Stimulated activated CD4-positive, alpha-beta T cell treated with anti-CD3 and anti-CD28 coated beads, Interleukin-15, amount 100 ng/mL, for 24 hours (primary cell): Measurements from ENCODE around the gene ASB1.

Experiments used
- DNase-seq: peaks from one replicate; pipeline ENCODE4 v3.0.0-alpha.2; 2020

Gene ASB1

DNA sequence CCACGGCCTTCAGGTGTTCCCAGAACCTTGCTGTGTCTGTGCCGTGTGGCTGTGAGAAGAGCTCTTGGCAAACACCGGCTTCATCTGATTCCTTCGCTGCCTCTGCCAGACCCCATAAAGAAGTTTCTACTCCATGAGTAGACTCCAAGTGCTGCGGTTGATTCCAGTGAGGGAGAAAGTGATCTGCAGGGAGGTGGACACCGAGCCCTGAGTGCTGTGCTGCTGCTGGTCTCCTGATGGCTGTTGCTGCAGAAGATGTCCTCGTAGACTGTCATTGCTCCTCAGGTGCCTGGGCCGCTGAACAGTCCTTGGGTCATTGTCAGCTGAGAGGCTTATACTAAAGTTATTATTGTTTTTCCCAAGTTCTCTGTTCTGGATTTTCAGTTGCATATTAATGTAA lies 19.6 kb downstream of the ASB1 start:
- DNase-seq: no peak

DNA sequence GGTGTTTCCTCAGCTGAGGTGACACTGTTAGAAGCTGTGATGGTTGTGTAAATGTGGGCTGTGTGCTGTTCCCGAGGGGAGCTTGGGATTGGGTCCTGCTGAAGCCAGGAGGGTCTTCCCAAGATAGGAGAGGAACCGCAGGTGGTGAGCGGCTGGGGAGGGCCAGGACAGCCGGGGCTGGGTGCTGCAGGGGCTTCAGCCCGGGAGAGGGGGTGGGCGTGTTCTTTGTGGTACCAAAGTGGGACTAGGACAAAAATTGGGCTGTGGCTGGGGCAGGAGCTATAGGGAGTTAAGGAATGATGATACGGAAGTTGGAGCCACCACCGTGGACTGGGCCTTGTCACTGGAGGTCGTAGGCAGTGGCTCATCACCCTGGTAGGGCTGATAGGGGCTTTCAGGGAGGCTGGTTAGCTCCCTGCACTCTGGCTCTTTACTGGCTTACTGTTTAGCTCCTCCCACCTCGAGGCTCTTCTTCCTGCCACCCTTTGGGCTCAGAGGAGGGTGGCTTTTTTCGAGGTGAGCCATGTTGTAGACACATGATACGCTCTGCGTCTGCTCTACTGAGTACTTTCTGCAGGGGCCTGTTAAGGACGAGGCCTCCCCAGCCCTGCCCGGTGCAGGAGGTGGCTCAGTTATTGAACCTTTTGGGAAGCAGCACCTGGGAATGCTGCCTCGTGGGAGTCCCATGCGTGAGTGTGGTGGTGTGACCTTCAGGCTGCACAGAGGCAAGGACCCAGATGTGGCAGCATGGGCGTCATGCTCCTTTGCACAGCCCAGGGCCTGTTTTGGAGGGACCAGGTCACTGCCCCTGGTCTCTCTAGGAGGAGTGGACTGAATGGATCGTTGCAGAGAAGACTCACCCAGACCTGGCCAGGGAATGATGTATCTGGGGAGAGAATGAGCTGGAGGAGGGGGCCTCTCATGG lies 21.6 kb downstream of the ASB1 start:
- DNase-seq: no peak

DNA sequence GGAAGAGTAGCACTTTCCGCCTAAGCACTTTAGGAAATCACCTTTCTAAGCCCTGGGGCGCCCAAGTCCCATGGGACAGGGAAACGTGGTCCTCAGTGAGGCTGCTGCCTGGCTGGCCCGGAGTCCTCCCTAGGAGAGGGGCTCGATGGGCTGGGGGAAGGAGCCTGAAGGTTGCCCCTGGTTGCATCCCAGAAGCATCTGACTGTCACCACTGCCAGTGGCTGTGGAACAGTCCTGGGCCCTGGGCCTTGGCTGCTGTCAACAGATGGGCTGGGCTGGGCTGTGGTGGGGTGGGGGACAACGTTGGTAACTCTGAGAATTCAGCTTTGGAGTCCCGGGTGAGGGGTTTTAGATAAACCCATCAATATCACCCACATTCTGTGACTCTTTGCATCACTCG lies 22.5 kb downstream of the ASB1 start:
- no peak for DNase-seq

DNA sequence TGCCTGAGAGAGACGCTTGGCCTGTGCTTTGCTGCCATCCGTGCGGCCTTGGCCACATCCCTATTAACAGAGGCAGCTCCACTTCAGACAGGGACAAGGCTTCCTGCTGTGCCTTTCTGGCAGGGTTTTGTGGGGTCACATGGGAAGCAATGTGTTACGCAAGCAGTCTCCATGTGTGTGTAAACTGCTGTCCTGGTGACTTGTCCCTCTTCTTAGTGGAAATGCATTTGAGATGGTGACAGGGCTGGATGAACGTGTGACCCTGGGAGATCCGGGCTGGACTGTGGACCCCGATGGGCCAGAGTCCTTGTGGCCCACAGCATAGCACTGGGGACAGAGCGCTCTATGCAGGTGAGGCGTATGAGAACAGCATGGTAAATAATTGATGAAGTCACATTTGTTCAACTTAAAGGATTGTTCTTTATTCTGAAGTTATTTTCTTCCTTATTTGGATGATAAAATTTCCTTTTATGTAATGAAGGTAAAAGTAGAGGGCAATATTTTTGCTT lies 23.2 kb downstream of the ASB1 start:
- DNase-seq: no peak

DNA sequence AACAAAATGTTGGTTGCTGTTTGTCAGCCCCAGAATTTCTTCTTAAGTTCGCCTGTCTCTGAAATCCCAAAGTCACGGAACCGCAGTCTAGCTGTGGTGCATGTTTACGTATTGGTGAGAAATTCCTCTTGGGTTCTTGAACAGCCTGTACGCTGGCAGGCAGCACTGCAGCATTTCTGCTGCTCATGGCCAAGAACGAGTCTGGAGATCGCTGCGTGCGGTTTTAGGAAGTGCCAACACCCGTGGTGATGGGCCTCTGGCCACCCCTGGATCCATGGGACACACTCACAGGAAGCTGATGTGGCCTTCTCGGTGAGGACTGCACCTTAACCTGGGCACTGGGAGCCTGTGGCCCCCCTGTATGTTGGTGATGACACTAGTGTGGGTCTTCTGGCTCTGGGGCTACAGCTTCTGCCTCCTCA lies 23.7 kb downstream of the ASB1 start:
- DNase-seq: no peak

DNA sequence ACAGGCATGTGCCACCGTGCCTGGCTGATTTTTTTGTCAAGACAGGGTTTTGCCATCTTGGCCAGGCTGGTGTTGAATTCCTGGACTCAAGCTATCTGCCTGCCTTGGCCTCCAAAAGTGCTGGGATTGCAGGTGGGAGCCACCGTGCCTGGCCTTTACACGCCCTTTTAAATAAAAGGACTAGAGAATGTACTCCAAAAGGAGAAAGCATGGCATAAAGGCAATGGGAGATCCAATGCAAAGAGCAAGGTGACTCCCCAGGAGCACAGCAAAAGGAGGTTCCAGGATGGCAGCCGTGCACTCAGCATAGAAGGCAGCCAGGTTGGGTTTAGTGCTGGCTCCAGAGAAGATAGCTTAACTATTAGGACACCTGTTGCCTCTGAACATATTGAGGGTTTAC lies 27.1 kb downstream of the ASB1 start:
- no peak for DNase-seq

DNA sequence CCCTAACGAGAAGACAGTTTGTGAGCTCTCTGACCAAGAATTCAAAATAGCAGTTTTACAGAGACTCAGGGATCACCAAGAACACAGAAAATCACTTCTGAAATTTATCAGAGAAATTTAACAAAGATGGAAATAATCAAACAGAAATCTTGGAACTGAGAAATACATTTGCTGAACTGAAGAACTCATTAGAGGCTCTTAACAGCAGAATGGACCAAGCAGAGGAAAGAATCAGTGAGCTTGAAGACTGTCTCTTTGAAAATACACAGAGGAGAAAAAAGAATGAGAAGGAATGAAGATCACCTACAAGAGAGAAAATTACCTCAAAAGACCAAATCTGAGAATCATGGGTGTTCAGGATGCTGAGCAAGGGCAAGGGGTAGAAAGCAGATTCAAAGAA lies 29.7 kb downstream of the ASB1 start:
- no peak for DNase-seq

DNA sequence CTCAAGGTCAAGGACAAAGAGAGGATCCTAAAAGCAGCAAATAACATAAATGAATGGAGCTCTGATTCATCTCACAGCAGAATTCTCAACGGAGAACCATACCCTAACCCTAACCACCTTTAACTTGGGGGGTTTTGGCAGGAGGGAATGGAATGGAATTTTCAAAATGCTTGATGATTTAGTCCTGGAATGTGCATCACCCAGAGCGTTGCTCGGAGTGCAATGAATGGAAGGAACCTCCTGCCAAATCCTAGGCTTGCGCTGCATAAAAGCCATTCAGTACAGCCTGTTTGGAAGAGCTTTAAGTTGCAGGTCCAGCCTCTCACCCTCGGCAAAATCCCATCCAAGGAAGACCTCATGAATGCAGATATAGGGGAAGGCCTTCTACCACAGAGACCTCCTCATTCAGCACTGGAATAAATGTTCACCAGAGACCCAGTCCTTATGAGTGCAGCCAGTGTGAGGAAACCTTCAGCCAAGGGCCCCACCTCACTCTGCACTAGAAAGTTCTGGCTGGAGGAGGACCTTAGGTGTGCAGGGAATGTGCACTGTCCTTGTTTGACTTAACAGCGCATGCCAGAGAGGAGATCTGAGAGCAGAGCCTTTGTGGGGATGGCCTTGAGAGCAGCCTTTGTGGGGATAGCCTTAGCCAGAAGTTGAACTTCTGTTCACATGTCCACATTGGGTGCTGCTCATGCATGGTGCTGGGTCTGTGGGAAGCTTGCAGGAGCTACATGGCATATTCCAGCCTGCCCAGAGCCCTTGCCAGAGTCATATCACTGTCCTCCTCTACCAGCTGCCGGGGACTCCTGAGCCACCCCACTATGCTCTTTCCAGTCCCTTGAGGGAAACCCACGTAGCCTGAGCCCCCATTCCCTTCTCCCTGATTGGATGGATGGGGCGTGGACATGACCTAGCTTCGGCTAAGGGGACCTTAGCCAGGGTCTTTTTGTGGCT lies 30.5 kb downstream of the ASB1 start:
- DNase-seq: no peak

DNA sequence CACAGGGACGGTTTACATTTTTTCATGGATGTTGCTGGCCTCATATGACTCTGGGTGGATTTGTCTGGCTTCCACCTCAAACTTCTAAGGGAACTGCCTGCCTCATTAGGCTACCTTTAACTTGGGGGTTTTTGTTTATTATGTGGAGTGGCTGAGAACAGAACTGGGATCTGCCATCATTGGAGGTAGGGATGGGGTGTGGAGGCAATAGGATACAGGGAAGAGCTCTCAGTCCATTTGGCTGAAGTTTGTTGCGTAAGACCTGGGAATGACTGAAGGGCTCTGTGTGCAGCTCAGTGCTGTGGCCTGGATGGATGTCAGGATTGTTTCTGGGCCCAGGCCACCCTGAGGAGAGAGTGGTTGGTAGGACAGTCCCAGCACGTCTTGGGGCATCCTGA lies 31.2 kb downstream of the ASB1 start:
- DNase-seq: no peak

DNA sequence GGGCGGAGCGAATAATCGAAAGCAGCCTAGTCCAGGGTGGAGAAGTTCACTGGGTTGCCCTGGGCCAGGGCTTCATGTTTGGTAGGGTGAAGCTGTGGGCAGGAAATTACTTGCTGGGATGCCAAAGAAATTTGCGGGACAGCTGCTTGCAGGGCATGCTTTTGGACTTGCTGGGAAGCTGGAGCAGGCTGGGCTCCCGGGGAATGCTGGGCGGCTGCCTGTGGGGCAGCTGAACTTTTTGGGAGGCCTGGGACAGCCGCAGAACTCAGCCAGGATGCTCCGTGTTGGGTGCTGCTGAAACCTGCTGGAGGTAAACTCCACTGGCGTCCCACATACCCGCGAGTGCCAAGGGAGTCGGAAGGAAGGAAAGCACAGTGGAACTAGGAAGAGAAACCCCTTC lies 31.9 kb downstream of the ASB1 start:
- no peak for DNase-seq

DNA sequence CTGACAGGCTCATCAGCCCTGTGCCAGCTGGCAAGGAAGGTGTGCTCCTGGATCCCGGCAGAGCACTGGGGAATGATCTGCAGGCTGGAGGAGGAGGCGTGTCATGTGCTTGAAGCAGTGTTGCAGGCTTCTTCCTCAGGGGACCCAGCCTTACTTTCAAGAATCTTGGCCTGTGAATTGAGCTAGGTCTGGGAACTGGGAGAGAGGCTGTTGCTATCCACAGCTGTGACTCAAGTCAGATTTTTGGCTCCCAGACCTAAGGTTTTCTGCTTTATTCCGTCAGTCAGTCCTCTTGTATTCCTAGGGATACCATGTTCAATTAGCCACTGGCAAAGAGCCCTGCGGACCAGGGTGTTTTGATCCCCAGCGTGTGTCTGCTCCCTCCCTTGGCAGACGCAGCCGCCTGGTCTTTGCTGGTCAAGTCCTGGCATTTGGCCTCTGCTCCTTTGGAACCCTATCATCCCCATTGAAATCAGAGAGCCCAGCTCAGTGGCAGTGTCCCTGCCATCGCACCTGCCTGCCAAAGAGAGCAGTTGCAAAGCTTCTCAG lies 32.4 kb downstream of the ASB1 start:
- no peak for DNase-seq

DNA sequence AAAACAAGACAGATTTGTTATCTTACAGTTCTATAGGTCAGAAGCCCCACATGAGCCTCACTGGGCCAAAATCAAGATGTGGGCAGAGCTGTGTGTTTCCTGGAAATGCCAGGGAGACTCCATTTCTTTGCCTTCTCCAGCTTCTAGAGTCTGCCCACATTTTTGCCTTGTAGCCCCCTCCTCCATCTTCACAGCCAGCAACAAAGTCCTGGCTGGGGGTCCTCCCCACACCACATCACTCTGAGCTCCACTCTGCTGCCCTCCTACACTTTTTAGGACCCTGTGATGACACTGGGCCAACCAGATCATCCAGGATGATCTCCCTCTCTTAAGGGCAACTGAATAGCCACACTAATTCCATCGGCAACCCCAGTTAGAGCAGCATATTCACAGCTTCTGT lies 34.3 kb downstream of the ASB1 start:
- no peak for DNase-seq

DNA sequence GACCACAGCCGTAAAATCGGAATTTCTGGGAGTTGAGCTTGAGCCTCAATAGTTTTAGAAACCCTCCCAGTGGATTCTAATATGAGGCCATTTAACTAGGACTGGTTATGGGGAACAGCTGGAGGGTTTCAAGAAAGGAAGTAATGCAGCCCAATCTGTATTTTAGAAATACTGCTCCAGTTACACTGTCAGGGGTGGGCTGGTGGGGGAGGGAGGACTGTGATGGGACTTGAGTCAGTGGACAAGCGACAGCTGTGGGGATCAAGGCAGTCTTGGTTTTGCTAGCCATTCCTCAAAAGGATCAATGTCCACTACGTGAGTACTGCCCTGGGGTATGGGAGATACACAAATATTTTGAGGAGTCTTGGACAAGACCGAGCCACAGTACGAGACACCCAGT lies 34.8 kb downstream of the ASB1 start:
- no peak for DNase-seq

DNA sequence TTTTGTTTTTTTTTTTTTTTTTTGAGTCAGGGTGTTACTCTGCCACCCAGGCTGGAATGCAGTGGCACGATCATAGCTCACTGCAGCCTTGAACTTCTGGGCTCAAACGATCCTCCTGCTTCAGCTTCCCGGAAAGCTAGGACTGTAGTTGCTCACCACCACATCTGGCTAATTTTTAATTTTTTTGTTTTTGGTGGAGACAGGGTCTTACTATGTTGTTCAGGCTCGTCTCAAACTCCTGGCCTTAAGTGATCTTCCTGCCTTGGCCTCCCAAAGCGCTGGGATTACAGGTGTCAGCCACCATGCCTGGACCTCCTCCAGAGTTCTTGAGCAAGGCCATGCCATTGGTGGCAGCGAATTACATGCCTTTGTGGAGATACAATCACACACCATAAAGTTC lies 35.2 kb downstream of the ASB1 start:
- no peak for DNase-seq

DNA sequence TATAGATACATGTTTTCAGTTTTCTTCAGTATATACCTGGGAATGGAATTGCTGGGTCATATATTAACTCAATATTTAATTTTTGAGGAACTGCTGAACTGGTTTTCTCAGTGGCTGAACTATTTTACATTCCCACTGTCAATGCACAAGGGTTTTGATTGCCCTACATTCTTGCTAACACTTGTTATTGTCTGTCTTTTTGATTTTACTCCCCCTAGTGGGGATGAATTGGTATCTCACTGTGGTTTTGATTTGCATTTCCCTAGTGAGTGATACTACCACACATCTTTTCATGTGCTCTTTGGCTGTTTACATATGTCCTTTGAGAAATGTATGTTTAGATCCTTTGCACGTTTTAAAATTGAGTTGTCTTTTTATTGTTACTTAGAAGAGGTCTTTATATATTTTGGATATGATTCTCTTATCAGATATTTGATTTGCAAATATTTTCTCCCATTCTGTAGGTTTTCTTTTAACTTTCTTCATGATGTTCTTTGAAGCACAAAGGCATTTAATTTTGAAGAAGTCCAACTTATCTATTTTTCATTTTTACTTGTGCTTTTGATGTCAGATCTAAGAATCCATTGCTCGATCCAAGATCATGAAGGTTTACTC lies 36.2 kb downstream of the ASB1 start:
- no peak for DNase-seq

DNA sequence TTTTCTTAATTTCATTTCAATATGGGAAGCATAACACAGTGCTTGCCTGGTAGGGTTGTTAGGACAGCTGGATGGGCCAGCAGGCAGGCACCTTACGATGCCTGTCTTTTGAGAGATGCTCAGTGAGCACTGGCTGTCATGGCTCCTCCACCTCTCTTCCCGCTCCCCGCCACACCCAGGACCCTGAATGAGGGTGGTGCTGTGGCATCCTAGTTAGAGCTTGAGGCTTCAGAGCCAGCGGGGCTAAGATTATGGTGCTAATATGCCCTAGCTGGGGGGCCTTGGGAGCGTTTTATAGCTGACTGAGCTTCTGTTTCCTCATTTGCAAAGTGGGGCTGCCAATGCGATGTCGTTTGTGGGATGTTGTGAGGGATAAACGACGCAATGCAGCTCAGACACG lies 37.7 kb downstream of the ASB1 start:
- no peak for DNase-seq

DNA sequence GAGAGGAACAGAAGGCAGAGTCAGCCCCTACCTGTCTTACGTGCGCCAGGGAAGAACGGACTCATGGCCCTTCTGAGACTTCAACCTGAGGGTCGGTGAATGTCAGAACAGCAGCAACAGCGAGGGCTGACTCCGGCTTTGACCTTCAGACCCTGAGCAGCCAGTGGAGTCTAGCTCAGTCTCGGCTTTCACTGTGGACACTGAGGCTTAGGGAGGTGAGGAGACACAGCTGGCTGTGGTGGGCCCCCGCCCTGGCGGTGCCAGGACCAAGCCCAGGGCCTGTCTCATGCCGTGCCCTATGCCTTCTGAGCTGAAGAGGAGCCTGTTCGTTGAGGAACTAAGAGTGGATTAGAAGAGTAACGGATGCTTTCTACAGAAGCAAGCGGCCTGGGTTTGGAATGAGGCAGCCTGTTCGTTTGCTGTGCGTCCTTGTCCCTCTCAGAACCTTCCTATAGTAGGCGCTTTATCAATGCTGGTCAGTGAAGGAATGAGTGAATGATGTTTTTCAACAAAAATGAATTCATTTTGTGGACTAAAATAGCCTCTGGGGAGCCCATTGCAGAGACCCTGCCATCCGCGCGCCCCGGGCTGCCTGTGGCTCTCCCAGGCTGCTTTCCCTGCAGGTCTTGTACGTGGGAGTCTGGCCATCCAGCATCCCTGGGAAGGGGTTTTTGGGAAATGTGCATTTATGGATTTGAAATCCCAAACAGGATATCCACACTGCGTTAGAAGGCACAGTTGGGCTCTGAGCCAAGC lies 38.9 kb downstream of the ASB1 start:
- DNase-seq: no peak

DNA sequence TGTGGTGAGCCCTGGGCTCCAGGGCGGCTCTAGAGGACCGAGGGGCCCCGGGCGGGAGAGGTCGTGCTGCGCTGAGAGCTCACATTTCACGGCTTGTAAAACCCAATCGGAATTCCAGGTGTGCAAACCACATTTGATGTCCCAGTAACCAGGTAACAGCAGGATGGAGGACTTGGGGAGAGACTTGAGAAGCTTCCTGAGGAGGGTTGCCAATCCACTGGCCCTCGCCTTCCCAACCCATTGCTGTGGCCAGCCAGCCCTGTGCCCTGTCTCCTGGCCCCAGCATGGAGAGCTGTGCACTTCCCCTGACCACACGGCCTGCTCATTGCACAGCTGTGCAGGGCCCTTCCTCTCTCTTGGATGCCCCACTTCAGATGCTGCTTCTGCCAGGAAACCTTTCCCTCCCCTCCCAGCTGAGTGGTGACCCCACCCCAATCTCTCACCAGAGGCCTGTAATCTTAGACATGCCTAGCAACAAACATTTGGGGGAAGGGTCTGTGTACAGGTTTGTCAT lies 39.6 kb downstream of the ASB1 start:
- no peak for DNase-seq

DNA sequence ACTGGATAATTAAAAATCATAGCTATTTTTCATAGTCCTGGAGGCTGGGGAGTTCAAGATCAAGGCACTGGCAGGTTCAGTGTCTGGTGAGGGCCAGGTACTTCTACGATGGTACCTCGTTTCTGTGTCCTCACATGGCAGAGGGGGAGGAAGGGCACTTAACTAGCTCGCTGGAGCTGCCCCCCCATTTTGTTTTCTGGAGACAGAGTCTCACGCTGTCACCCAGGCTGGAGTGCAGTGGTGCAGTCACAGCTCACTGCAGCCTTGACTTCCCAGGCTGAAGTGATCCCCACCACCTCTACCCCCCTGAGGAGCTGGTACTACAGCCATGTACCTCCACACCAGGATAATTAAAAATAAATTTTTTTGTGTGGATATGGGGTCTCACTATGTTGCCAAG lies 40.3 kb downstream of the ASB1 start:
- no peak for DNase-seq

DNA sequence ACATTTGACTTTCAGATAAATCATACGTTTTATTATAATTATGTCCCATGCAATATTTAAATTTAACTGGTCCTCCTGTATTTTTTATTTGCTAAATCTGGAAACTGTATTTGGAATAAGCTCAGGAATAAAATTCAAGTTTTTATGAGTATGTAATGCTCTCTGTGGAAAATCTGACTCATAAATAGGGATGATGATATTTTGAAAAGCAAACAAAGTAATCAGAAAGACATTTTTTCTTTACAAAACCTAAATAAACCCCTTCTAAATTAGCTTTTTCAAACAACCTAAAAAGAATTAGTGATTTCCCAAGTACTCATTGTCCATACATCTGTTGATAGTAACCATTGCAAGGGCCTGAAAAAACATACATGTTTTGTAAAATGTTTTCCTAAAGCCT lies 41.1 kb downstream of the ASB1 start:
- DNase-seq: no peak

DNA sequence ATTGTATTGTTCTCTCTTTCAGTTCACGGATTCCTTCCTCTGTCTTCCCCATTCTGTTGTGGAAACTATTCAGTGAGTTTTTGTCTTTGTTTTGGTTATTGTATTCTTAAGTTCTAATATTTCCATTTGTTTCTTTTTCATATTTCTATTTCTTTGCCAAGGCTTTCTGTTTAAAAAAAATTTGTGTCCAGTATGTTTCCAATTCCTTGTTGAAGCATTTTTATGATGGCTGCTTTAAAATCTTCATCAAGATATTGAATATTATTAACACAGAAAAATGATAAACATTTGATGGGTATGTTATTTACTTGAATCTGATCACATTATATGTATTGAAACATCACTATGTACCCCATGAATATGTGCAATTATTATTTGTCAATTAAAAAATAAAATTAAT lies 42.4 kb downstream of the ASB1 start:
- DNase-seq: no peak

DNA sequence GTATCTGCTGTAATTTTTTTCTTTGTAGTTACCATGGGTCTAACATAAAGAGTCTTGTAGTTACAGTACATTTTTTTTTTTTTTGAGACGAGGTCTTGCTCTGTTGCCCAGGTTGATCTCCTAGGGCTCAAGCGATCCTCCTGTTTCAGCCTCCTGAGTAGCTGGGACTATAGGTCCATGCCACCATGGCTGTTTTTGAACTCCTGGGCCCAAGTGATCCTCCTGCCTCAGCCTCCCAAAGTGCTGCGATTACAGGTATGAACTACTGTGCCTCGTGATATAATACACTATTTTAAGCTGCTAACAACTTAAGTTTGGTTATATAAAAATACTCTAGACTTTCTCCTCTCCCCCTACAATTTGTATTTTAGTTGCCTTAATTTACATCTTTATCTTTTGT lies 46.3 kb downstream of the ASB1 start:
- DNase-seq: no peak
